ENCODE data around the gene RAB22A. TPM values are rescaled to one million over a fixed set of nuclear protein-coding genes. Genes with fewer than 3 reads are reported as not detected.
A peak's percentile ranks its signal among the peaks of the same experiment; 100 is the strongest.

RAB22A gene
- total RNA-seq = 10 to 100 TPM; 18.7 to 26.5 TPM

- Histone ChIP-seq H3K4me1 (ENCODE audit: control insufficient read depth in 1 of 2, low read depth in 2 of 2) (peaks cover 12 to 33% of the 10 kb centered on the region in 2 donors), H3K36me3 (peaks cover 5% of the 10 kb centered on the region), H3K27ac (peak within 1 kb of the TSS; percentile 58 to 73), H3K9me3 (no peaks in the 10 kb centered on the region), H3K4me3 (peak within 1 kb of the TSS; percentile 96), H3K27me3 (replicated peaks; ENCODE audit: insufficient read depth) (no peaks in the 10 kb centered on the region)
- TF ChIP-seq, protein P1, sequence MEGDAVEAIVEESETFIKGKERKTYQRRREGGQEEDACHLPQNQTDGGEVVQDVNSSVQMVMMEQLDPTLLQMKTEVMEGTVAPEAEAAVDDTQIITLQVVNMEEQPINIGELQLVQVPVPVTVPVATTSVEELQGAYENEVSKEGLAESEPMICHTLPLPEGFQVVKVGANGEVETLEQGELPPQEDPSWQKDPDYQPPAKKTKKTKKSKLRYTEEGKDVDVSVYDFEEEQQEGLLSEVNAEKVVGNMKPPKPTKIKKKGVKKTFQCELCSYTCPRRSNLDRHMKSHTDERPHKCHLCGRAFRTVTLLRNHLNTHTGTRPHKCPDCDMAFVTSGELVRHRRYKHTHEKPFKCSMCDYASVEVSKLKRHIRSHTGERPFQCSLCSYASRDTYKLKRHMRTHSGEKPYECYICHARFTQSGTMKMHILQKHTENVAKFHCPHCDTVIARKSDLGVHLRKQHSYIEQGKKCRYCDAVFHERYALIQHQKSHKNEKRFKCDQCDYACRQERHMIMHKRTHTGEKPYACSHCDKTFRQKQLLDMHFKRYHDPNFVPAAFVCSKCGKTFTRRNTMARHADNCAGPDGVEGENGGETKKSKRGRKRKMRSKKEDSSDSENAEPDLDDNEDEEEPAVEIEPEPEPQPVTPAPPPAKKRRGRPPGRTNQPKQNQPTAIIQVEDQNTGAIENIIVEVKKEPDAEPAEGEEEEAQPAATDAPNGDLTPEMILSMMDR (IDR thresholded peaks at IDR 0.05) = no peak
- peak; percentile 72 for ATAC-seq (ENCODE audit: insufficient number of reproducible peaks, low FRiP score, low read depth)
- peak; percentile 37 for DNase-seq (ENCODE audit: low spot score)
Measured at GRCh38 chr20:58309591-58310290, at the start of gene RAB22A. TSS of gene RAB22A (plus strand) at chr20:58309715. CDS start at chr20:58309977, 262 bp downstream.

DNA sequence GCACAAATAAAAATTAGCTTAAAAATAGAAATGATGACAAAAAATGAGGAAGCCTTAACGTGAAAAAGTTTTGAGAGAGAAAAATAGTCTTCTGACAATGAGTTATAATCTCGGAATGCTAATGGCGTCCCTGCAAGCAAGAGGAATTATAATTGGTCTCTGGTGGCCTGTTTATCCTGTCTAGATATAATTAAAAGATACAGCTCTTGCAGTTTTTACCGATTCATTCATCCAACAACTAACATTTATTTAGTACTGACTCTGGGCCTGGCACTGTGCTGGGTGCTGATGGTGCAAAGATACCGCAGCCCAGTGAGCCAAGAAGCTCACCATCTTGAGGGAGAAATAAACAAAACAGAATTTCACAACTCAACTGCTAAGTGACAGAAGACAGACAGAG is 49.5 kb upstream of the RAB22A start:
- TF ChIP-seq, protein P1 (IDR thresholded peaks at IDR 0.05) = no peak
- no peaks in the 10 kb centered on the region for H3K36me3 ChIP-seq
- DNase-seq (ENCODE audit: low spot score) (no peak), ATAC-seq (ENCODE audit: insufficient number of reproducible peaks, low FRiP score, low read depth) (no peak)
- no peaks in the 10 kb centered on the region for H3K9me3 ChIP-seq
- H3K27ac ChIP-seq = no peak overlapping the region
- H3K4me1 ChIP-seq (ENCODE audit: control insufficient read depth in 1 of 2, low read depth in 2 of 2) = no peaks in the 10 kb centered on the region
- no peak overlapping the region for H3K4me3 ChIP-seq
- no peaks in the 10 kb centered on the region for H3K27me3 ChIP-seq (replicated peaks; ENCODE audit: insufficient read depth)

DNA sequence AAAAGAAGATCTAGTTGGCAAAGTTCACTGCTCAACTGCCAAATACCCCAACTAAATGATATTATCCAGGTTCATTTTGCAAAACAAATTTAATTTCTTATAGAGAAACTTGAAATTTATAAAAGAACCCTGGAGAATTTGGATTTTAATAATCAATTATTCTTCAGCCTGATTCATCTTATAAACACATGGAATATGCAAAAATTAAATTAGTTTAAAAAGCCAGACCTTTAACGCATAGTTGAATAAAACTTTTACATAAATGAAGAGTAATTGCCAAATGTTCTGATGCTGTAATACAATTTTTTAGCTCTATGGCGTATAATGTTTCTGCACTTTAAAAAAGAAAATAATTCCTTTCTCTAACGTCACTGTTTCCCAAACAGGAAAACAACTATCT is 47.9 kb upstream of the RAB22A start:
- ATAC-seq (ENCODE audit: insufficient number of reproducible peaks, low FRiP score, low read depth) = no peak
- TF ChIP-seq, protein P1 (IDR thresholded peaks at IDR 0.05) = no peak
- no peak for DNase-seq (ENCODE audit: low spot score)
- Histone ChIP-seq H3K4me3 (no peak overlapping the region), H3K27me3 (replicated peaks; ENCODE audit: insufficient read depth) (no peaks in the 10 kb centered on the region), H3K4me1 (ENCODE audit: control insufficient read depth in 1 of 2, low read depth in 2 of 2) (no peaks in the 10 kb centered on the region), H3K36me3 (no peaks in the 10 kb centered on the region), H3K9me3 (no peaks in the 10 kb centered on the region), H3K27ac (no peak overlapping the region)

DNA sequence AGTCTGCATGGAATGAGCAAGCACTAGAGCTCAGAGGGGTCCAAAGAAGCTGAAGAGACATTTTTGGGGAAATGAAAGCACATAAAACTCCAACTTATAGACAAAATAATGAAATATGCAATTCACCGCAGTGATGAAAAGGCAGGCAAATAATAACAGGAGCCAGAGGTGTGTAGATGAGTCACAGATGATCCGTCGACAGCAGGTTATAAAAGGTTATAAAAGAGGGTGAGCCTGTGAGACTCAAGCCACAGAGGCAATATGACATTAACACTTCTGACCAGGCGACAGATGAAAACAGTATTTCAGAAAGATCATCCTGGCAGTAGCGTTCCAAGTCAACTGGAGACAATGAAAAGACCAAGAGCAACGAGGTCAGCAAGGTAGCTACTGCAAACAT is 45.2 kb upstream of the RAB22A start:
- TF ChIP-seq, protein P1 (IDR thresholded peaks at IDR 0.05) = no peak
- DNase-seq (ENCODE audit: low spot score) (no peak), ATAC-seq (ENCODE audit: insufficient number of reproducible peaks, low FRiP score, low read depth) (no peak)
- H3K4me3 ChIP-seq = no peak overlapping the region
- H3K36me3 ChIP-seq = no peaks in the 10 kb centered on the region
- H3K9me3 ChIP-seq = no peaks in the 10 kb centered on the region
- no peaks in the 10 kb centered on the region for H3K4me1 ChIP-seq (ENCODE audit: control insufficient read depth in 1 of 2, low read depth in 2 of 2)
- H3K27ac ChIP-seq = no peak overlapping the region
- no peaks in the 10 kb centered on the region for H3K27me3 ChIP-seq (replicated peaks; ENCODE audit: insufficient read depth)

- H3K27me3 ChIP-seq (replicated peaks; ENCODE audit: insufficient read depth) = no peaks in the 10 kb centered on the region
- no peak for DNase-seq (ENCODE audit: low spot score)
- ATAC-seq (ENCODE audit: insufficient number of reproducible peaks, low FRiP score, low read depth) = no peak
- no peak overlapping the region for H3K4me3 ChIP-seq
- H3K9me3 ChIP-seq = no peaks in the 10 kb centered on the region
- peaks cover 7% of the 10 kb centered on the region for H3K36me3 ChIP-seq
- TF ChIP-seq, protein P1 (IDR thresholded peaks at IDR 0.05) = no peak
- no peaks in the 10 kb centered on the region for H3K4me1 ChIP-seq (ENCODE audit: control insufficient read depth in 1 of 2, low read depth in 2 of 2)
- H3K27ac ChIP-seq = no peak overlapping the region
Measured at GRCh38 chr20:58267389-58268215, 41.9 kb upstream of the RAB22A start.

Data from thoracic aorta (tissue), 2 donors.